Stimulated activated CD8-positive, alpha-beta memory T cell treated with anti-CD3 and anti-CD28 coated beads, Interleukin-12 subunit alpha, Interleukin-12 subunit beta, amount 100 ng/mL, for 1 hour (primary cell): ENCODE measurements around the gene ABCD3.
A peak's percentile ranks its signal among the peaks of the same experiment; 100 is the strongest.
"Not testable (repeated sequence)": the region's sequence is repeated elsewhere in the genome, so short reads cannot be mapped to it uniquely, and the experiment has no call there.

ENCODE experiments used
- DNase-seq: peaks from one replicate; pipeline ENCODE4 v3.0.0-alpha.2; 2020; ENCODE audit warnings: low read depth

ABCD3 gene

DNA sequence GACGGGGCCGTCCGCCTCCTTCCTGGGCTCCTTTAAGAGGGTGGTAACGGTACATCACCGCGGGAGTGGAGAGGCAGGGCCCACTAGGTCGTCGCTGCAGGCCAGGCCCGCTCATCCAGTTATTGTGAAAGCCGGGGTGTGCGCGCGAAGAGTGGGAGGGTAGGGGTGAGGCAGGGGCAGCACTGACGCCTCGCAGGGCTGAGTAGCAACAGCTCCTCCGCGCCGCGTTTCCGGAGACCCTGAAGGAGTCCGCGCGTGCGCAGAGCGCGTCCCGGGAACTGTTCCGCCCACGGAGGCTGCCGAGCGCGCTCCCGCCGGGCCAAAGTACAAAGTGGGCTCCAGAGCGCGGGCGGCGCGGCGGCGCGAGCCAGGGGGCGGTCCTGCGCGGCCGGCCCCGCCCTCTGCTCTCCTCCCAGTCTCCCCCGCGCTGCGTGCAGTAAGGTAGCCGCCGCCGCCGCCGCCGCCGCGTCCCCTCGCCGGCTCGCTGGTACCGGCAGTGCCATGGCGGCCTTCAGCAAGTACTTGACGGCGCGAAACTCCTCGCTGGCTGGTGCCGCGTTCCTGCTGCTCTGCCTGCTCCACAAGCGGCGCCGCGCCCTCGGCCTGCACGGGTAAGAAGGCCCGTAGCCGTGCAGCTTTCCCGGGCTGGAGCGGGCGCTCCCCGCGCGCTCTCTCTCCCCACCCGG is at the start of gene ABCD3:
Gene ABCD3 (plus strand): TSS at position 412 of the 686 bp plus-strand sequence. CDS start 90 bp downstream, at position 502.
- peak; percentile 95 for DNase-seq

DNA sequence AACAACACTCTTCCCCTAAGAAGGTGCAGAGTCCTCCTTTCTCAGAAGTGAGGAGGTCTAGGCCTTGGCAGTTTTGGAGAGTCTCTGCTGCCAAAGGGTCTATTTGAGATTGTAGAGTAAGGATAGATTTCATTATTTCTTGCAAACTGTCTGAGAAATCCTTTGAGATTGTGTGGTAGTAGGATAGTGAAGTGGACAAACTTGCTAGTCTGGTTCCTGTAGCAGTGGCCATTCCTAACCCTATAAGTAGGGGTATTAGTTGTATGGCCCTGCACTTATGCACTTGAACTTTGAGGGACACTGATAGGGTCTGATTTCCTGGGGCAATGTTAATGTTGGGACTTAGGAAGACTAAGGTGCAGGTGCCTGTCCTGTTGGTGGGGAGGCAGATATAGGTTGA is 45.4 kb upstream of the ABCD3 start:
- not testable (repeated sequence) for DNase-seq

DNA sequence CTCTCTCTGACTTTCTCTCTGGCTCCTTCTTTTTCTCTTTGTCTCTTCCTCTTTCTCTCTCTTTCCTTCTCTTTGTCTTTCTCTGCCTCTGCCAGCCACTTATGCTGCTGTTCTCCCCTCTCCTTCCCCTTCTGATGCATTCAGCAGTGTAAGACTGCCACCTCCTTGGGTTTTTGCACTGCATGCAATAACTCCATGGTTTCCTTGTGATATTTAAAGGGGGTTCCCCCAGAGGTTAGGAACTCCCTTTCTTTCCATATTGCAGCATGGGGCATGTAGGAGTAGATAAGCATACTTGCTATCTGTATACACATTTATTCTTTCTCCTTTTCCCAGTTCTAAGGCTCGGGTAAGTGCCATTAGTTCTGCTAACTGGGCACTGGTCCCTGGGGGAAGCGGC is 44.9 kb upstream of the ABCD3 start:
- not testable (repeated sequence) for DNase-seq

DNA sequence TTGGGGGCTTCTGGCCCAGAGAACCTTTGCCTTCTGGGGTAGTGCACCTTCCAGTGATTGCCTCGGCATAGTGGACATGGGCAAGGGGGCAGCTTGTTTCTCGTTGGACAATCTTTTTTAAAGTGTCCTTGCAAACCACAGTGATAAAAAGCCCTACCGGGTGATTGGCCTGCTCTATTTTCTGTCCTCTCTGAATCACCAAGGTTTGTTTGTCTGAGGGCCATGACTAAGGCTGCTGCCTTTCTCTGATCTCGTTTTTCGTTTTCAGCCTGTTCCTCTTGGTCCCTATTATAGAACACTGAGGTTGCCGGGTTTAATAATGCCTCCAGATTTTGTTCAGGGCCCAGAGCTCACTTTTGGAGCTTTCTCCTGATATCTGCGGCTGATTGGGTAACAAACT is 42.5 kb upstream of the ABCD3 start:
- DNase-seq: not testable (repeated sequence)

DNA sequence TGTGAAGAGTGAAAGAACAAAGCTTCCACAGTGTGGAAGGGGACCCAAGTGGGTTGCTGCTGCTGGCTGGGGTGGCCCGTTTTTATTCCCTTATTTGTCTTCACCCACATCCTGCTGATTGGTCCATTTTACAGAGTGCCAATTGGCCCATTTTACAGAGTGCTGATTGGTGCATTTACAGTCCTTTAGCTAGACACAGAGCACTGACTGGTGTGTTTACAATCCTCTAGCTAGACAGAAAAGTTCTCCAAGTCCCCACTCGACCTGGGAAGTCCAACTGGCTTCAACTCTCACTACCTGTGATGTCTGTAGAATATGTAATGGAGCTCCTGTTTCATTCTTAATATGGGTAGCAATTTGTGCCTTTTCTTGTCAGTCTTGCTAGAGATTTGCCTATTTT is 39.7 kb upstream of the ABCD3 start:
- DNase-seq: not testable (repeated sequence)

DNA sequence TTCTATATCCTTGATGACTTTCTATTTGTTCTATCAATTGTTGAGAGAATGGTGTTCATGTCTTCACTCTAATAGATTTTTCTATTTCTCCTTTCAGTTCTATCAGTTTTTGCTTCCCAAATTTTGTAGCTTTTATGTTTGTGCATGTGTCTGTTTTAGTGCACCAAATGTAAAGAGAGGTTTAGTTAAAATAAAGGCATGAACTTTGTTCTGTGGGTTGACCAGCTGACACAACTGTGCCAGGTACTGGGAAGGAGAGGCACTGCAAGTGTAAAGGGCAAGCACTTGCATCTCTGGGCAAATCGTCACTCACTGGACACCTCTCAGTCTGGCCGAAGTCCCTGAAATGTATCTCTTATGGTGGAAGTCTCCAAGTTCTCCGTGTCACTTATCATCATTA is 38.6 kb upstream of the ABCD3 start:
- no peak for DNase-seq

DNA sequence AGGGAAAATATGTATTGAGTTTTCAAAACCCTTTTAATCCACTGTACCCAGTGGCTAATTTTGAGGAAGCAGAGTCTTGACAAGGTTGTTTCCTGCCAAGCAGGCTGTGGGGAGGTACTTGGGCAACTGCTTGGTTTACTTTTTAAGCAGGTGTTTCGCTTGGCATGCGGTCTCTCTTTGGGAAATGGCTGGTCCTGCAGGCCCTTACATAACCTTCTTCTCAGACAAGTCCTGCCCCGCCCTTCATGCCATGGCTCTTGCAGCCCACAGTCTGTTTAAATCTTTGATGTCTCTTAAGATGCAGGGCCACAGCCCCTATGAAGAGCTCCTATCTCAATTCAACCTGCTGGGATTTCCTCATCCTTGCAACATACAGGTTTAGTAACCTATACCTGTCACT is 36.0 kb upstream of the ABCD3 start:
- no peak for DNase-seq

DNA sequence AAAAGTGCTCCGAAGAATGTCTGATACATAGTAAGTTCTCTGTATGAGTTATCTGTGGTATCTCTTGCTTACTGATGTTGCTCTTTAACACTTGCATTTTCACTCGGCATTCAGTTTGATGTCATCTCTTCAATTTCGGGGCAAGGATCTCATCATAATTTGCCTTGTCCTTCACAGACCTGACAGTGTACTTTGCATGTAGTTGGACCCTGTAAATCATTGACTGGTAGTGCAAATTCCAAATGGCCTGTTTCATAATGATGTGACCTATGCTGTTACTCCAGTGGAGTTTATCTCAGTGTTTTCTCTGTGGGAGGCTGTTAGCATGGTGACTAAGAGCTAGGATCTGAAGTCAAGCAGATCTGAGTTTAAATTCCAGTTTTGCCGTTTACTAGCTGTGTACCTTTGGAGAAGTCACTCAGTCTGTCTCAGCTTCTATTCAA is 34.2 kb upstream of the ABCD3 start:
- no peak for DNase-seq

DNA sequence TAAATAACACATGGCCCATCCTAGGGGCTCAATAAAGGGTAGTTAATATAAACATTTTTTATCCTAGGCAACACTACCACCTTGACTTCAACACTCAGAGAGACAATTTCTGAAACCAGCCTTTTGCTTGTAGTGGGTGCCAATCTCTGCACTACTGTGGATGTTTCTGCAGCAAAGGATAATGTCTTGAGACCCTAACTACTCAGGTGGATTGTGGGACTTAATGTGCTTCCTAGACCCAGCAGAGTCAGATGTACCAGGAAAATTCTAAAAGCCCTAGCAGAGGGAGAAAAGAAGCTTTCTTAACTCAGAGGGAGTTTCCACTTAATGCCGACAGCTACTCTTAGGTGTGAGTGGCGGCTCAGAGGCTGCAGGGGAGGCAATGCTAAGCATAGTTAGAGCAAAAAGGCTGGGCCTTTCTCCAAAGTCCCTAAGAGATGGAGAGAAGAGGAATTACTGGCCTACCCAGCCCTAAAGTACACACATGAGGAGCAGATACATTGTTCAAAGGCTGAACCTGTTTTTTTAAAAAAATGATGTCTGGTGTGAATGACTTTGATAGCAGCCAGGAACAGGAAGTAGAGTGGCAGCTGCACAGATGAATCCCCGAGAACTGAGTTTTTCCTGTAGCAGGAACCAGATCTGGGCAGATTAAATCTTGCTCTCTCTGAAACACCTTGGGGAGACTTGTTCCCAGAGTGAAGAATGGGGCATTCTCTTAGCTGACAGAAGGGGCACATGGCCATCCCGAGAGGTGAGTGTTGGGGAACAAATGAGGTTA is 33.5 kb upstream of the ABCD3 start:
- no peak for DNase-seq

DNA sequence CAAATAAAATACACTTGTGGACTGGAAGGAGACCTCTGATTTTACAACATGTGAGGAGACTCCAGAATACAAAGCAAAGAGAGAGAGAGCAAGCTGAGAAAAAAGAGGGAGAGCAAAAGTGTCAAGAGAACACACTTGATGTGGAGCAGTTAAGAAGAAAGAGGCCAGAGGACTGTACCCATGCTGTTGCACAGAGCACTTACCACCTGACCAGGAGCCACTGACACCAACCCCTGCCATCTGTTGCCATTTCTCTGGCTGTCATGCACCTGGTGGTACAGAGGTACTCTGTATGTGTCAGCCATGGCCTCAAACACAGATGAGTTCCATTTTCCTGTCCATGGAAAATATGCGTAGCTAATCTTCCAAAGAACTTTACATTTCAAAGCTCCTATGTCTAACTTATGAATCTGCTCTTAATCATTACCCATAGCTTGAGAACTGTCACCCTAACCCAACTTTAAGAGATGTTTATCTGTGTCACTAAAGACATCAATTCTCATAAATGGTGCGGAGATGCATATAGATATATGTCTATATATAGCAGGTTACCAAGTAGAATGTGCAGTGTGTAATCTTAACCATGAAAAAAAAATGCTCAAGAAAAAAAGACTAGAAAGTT is 32.8 kb upstream of the ABCD3 start:
- DNase-seq: no peak

DNA sequence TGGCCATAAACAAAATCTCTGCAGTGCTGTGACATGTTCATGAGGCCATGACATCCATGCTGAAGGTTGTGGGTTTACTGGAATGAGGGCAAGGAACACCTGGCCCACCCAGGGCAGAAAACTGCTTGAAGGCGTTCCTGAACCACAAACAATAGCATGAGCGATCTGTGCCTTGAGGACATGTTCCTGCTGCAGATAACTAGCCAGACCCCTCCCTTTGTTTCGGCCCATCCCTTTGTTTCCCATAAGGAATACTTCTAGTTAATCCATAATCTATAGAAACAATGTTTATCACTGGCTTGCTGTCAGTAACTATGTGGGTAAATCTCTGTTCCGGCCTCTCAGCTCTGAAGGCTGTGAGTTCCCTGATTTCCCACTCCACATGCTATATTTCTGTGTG is 28.9 kb upstream of the ABCD3 start:
- DNase-seq: no peak

DNA sequence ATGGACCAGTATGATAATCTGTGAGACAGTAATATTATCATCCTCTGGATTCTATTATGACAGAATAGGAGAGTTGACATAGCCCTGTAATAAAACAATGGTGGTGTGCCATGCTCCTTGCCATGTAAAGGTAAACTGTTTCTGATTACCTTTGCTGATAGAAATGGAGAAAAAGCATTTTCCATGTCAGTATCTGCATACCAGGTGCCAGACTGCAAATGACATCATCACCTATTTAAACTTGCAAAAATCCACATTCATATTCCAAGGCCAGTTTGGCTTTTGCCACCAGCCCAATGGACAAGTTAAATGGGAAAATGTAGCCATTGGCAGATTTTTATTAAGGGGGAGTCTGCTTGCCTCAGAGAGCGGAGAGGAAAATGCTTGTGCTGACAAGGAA is 23.9 kb upstream of the ABCD3 start:
- DNase-seq: no peak

DNA sequence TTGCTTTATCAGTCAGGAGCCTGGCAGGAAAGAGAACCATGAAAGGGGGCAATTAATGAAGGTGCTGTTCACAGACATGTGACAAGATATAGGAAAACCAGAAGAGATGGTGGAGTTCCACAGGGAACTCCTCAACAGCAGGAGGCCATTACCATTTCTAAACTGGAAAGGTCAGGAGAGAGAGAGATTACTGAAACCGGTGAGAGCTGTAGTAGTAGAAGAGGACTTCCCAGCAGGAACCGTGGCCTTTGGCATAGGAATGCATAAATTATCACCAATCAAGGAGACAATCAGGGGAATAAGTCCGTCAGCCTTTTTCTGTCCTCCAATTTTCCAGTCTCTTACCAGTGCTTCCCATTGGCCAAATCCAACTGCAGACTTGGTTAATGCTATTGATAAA is 23.0 kb upstream of the ABCD3 start:
- no peak for DNase-seq

DNA sequence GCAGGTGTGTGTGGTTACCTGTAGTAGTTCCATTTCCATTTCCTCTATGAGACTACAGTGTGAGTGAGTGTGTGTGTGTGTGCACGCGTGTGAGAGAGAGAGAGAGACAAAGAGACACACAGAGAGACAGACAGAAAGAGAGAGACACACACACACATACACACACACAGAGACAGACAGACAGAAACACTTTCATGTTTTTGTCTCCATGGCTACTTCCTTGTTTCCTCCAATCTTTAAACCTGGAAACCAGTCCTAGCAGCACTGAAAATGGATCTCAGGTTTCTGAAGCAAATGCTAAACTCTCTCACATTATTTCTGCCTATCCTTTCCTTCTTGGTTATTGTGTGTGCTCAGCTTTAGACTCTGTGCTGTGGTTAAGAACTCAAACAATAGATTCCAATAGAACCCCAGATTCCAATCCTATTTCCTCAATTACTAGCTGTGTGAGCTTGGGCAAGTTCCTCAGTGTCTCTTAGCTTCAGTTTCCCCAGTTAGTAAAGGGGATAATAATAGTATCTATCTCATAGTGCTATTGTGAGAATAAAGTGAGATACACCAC is 22.4 kb upstream of the ABCD3 start:
- DNase-seq: no peak

DNA sequence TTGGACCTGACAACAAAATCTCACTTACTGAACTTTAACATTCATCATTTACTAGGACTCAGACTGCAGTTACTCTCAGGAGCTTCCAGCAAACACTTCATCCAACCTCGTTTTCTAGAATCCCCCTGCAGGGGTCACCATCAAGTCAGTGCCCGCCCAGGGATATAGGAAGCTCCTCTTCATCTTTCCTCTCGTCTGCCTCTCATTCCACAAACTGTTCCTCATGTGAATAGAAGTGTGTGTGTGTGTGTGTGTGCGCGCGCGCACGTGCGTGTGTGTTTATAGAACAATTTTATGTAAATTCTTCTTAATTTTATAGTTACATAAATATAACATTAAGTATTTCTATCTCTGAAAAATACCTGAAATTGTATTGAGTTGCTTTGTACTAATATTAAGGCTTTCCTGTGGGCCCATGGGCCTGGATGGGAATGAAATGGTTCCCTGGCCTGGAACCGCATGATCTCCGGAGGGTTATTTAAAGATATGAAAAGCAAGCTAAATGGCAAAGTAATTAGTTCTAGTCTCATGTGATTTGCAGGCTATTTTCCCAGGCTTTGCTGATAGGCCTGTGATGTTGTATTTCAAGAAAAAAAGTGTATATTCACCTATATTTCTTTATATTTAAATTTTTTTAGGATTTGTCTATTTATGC is 21.7 kb upstream of the ABCD3 start:
- DNase-seq: no peak

DNA sequence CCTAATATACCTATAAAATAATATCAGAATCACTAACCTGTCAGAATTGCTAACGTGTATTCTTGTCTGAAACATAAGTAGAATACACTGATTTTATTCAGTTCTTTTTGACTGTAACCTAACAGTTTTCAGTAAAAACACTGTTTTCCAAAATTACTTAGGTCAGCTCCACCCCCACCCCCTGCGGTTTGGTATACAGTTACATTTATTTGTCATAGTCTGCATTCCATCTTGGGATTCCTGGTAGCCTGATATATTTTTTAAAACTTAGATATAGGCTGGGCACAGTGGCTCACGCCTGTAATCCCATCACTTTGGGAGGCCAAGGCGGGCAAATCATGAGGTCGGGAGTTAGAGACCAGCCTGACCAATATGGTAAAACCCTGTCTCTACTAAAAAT is 19.8 kb upstream of the ABCD3 start:
- DNase-seq: no peak

DNA sequence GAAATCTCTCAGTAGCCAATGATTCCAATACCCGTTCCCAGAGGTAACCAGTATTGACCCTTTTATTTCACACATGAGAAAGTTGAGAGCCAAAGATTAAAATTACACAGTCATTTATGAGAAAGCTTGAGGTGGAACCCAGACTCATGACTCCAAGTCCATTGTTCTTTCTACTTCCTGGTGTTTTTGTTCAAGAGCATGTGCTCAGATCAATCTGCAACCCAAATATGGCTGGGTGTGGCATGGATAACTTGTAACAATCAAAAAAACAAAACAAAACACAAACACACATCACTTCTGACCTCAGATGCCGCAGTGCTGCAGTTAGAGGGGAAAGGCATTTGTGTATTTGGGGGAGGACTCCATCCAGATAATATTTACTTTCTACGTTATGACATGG is 18.7 kb upstream of the ABCD3 start:
- DNase-seq: no peak

DNA sequence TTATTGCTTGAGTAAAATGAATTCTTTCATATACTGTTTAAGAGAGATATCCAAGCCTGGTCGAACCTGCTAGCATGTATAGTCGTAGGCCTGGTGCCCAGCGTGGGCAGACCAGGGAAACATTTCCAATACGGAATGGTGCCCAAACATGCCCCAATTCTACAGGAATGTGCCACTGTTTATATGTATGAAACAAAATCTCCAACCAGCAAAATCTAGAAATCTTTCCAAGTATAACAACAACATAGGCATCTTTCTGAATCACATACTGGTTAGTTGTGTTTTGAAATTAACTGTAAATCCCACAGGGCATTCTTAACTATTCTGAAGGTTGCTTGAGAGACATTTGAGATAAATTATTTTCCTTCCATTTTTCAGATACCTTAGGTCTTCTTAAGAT is 17.0 kb upstream of the ABCD3 start:
- DNase-seq: no peak

DNA sequence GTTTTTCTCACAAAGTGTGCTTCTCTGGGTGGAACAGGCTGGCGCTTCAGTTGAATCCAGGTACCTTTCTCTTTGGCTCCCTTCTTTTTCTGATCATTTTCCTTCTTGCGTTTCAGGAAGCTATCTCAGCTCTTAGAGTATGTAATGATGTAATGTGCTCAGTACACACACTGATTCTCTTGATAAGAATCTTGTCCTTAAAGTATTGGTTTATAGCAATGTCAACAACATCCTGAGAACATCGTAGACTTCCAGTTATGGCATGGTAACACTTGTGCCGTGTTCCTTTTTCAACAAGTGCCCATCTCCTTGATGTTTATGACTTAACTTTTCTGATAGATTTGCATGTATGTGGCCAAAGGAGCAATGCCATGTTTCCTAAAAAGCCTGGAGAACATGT is 11.7 kb upstream of the ABCD3 start:
- no peak for DNase-seq

DNA sequence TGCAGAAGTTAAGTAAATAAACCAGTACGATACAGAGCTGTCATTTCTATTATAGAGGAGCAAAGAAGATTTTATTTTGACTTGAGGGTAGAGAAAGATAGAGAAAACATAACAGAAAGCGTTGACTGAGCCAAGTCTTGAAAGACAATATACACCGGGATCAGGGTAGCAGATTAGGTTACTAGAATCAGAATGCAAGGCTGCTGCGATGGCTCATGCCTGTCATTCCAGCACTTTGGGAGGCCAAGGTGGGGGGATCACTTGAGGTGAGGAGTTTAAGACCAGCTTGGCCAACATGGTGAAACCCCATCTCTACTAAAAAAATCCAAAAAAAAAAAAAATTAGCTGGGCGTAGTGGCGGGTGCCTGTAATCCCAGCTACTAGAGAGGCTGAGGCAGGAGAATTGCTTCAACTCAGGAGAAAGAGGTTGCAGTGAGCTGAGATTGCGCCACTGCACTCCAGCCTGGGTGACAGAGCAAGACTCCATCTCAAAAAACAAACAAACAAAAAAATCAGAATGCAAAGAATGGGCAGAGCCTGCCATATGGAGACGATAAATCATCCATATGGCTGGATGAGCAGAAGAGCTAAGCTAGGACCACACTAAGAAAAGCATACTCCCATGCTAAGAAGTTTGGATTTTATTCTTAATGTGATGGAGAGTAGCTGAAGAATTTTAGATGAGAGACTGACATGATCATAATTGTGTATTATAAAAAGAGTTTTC is 9.9 kb upstream of the ABCD3 start:
- DNase-seq: no peak

DNA sequence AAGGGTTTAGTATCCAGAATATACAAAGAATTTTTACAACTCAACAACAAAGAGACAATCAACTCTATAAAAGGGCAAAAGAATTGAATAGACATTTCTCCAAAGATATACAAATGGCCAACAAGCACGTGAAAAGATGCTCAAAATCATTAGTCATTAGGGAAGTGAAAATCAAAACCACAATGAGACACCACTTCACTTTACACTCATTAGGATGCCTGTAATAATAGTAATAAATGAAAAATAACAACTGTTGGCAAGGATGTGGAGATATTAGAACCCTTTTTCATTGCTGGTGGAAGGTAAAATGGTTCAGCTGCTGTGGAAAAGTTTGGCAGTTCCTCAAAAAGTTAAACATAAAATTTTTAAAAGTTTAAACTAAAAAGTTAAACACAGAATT is 7.0 kb upstream of the ABCD3 start:
- no peak for DNase-seq

DNA sequence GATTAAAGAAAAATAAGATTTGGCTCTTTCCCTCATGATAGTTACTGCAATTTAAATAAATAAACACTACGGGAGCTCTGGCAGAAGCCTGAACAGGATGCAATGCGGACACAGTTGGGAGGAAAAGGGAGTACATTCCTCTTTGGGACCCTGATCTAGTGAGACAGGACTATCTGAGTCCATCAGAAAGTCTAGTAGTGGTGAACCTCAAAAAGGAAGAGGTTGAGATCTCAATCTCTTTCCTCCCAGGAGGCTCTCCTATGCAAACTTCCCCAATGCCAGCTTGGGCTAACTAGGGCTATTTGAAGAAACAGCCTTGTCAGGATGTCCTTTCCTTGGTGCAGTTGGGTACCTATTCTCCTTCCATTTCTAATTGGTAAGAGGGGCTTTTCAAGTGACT is 4.9 kb upstream of the ABCD3 start:
- DNase-seq: no peak
